ENCODE measurements around the gene PLN. TPM values are rescaled to one million over a fixed set of nuclear protein-coding genes. Genes with fewer than 3 reads are reported as not detected.
A peak's percentile ranks its signal among the peaks of the same experiment; 100 is the strongest.

The PLN gene
- total and polyA plus RNA-seq, 5 donors from 2014 or later, result 0.13 to 0.40 (median 0.27) TPM; not detected in 1

- no peaks in the 10 kb centered on the region for H3K9me3 ChIP-seq (ENCODE audit: control insufficient read depth in 2 of 2, low read length in 2 of 2)
- H3K4me3 ChIP-seq (ENCODE audit: low read depth, low read length), result no peak overlapping the region
- DNase-seq (no peak), ATAC-seq (ENCODE audit: low read depth in 2 of 2) (no peak)
- Mint-ChIP-seq H3K36me3 (peaks cover 28% of the 10 kb centered on the region), H3K27ac (no peak overlapping the region), H3K4me3 (no peak overlapping the region), H3K4me1 (peaks cover 7 to 51% (median 32%) of the 10 kb centered on the region in 4 donors), H3K9me3 (no peaks in the 10 kb centered on the region), H3K27me3 (no peaks in the 10 kb centered on the region)
- H3K27ac ChIP-seq (ENCODE audit: insufficient read depth, low read length, poor library complexity, severe bottlenecking), result no peak overlapping the region
- H3K36me3 ChIP-seq (ENCODE audit: control insufficient read depth, insufficient read depth, low read length), result peaks cover 7% of the 10 kb centered on the region
- no peaks in the 10 kb centered on the region for H3K27me3 ChIP-seq (ENCODE audit: control insufficient read depth, insufficient read depth, low read length)
- no peaks in the 10 kb centered on the region for H3K4me1 ChIP-seq (ENCODE audit: control insufficient read depth, insufficient read depth, low read length, poor library complexity, severe bottlenecking)
These were observed 43.8 kb downstream of the PLN start for GRCh38 chr6:118591897-118592296.

DNA sequence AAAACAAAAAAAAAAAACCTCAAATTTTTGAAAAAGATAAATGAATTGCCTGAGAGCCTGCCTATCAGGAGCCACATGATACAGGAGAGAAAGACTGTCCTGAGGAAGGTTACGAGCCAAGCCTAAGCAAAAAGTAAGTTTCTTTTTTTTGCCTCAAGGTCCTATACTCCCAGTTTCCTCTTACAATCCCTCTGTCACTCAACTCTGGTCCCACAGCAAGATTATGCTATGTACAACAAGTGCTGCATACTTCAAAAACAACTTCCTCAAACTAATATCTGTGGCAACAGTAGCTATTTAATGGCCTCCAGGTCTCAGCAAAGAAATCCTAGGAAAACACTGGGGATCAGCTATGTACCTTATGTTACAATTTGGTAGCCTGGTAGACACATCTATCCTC is 46.8 kb downstream of the PLN start:
- H3K4me3 Mint-ChIP-seq, result no peak overlapping the region
- DNase-seq (no peak), ATAC-seq (ENCODE audit: low read depth in 2 of 2) (no peak)
- no peaks in the 10 kb centered on the region for H3K27me3 Mint-ChIP-seq
- Histone ChIP-seq H3K9me3 (ENCODE audit: control insufficient read depth in 2 of 2, low read length in 2 of 2) (no peaks in the 10 kb centered on the region), H3K36me3 (ENCODE audit: control insufficient read depth, insufficient read depth, low read length) (peaks cover 4% of the 10 kb centered on the region), H3K27ac (ENCODE audit: insufficient read depth, low read length, poor library complexity, severe bottlenecking) (no peak overlapping the region), H3K4me3 (ENCODE audit: low read depth, low read length) (no peak overlapping the region), H3K4me1 (ENCODE audit: control insufficient read depth, insufficient read depth, low read length, poor library complexity, severe bottlenecking) (no peaks in the 10 kb centered on the region), H3K27me3 (ENCODE audit: control insufficient read depth, insufficient read depth, low read length) (no peaks in the 10 kb centered on the region)
- peaks cover 30% of the 10 kb centered on the region for H3K36me3 Mint-ChIP-seq
- H3K27ac Mint-ChIP-seq, result peak overlapping the region in 2 of 3 donors; percentile 39 to 54
- H3K9me3 Mint-ChIP-seq, result no peaks in the 10 kb centered on the region
- peaks cover 15 to 50% (median 38%) of the 10 kb centered on the region in 4 donors for H3K4me1 Mint-ChIP-seq

DNA sequence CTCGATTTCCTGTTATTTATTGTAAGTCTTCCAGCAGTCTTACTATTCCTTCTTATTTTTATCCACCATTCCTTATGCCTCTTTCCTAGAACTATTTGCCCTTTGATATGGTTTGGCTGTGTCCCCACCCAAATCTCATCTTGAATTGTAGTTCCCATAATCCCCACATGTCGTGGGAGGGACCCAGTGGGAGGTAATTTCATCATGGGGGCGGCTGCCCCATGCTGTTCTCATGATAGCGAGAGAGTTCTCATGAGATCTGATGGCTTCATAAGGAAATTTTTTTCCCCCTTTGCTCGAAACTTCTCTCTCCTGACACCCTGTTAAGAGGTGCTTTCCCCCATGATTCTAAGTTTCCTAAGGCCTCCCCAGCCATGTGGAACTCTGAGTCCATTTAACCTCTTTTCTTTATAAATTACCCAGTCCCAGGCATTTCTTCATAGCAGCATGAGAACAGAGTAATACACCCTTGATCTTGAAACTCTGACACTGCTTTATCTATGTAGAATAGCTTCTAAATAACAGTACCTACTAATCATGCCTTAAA is 48.8 kb downstream of the PLN start:
- H3K4me1 Mint-ChIP-seq, result peaks cover 19 to 42% (median 36%) of the 10 kb centered on the region in 4 donors
- Histone ChIP-seq H3K36me3 (ENCODE audit: control insufficient read depth, insufficient read depth, low read length) (no peaks in the 10 kb centered on the region), H3K4me1 (ENCODE audit: control insufficient read depth, insufficient read depth, low read length, poor library complexity, severe bottlenecking) (no peaks in the 10 kb centered on the region), H3K27ac (ENCODE audit: insufficient read depth, low read length, poor library complexity, severe bottlenecking) (no peak overlapping the region), H3K4me3 (ENCODE audit: low read depth, low read length) (no peak overlapping the region), H3K27me3 (ENCODE audit: control insufficient read depth, insufficient read depth, low read length) (no peaks in the 10 kb centered on the region), H3K9me3 (ENCODE audit: control insufficient read depth in 2 of 2, low read length in 2 of 2) (no peaks in the 10 kb centered on the region)
- H3K27me3 Mint-ChIP-seq, result no peaks in the 10 kb centered on the region
- peak overlapping the region; percentile 22 to 70 (median 24) for H3K27ac Mint-ChIP-seq
- DNase-seq, result no peak
- no peaks in the 10 kb centered on the region for H3K9me3 Mint-ChIP-seq
- no peak for ATAC-seq (ENCODE audit: low read depth in 2 of 2)
- H3K36me3 Mint-ChIP-seq, result peaks cover 30% of the 10 kb centered on the region
- peak overlapping the region in 1 of 4 donors; percentile 1 for H3K4me3 Mint-ChIP-seq

GRCh38 chr6:118597636-118598035 is 49.5 kb downstream of the PLN start:
- H3K27ac ChIP-seq (ENCODE audit: insufficient read depth, low read length, poor library complexity, severe bottlenecking), result no peak overlapping the region
- H3K4me3 Mint-ChIP-seq, result no peak overlapping the region
- H3K36me3 Mint-ChIP-seq, result peaks cover 34% of the 10 kb centered on the region
- DNase-seq (no peak), ATAC-seq (ENCODE audit: low read depth in 2 of 2) (no peak)
- H3K36me3 ChIP-seq (ENCODE audit: control insufficient read depth, insufficient read depth, low read length), result no peaks in the 10 kb centered on the region
- H3K4me1 ChIP-seq (ENCODE audit: control insufficient read depth, insufficient read depth, low read length, poor library complexity, severe bottlenecking), result no peaks in the 10 kb centered on the region
- H3K27ac Mint-ChIP-seq, result peak overlapping the region in 1 of 3 donors; percentile 11
- peaks cover 19 to 42% (median 36%) of the 10 kb centered on the region in 4 donors for H3K4me1 Mint-ChIP-seq
- H3K9me3 ChIP-seq (ENCODE audit: control insufficient read depth in 2 of 2, low read length in 2 of 2), result no peaks in the 10 kb centered on the region
- no peak overlapping the region for H3K4me3 ChIP-seq (ENCODE audit: low read depth, low read length)
- H3K27me3 ChIP-seq (ENCODE audit: control insufficient read depth, insufficient read depth, low read length), result no peaks in the 10 kb centered on the region
- no peaks in the 10 kb centered on the region for H3K27me3 Mint-ChIP-seq
- H3K9me3 Mint-ChIP-seq, result peaks cover 0 to 2% (median 0%) of the 10 kb centered on the region in 7 donors

GRCh38 chr6:118598324-118598723 is 50.2 kb downstream of the PLN start:
- no peaks in the 10 kb centered on the region for H3K27me3 ChIP-seq (ENCODE audit: control insufficient read depth, insufficient read depth, low read length)
- peak overlapping the region in 1 of 3 donors; percentile 11 for H3K27ac Mint-ChIP-seq
- H3K4me3 ChIP-seq (ENCODE audit: low read depth, low read length), result no peak overlapping the region
- peaks cover 30% of the 10 kb centered on the region for H3K36me3 Mint-ChIP-seq
- no peaks in the 10 kb centered on the region for H3K9me3 ChIP-seq (ENCODE audit: control insufficient read depth in 2 of 2, low read length in 2 of 2)
- no peaks in the 10 kb centered on the region for H3K4me1 ChIP-seq (ENCODE audit: control insufficient read depth, insufficient read depth, low read length, poor library complexity, severe bottlenecking)
- no peaks in the 10 kb centered on the region for H3K36me3 ChIP-seq (ENCODE audit: control insufficient read depth, insufficient read depth, low read length)
- ATAC-seq (ENCODE audit: low read depth in 2 of 2) (no peak), DNase-seq (no peak)
- H3K4me1 Mint-ChIP-seq, result peaks cover 19 to 42% (median 32%) of the 10 kb centered on the region in 4 donors
- H3K27ac ChIP-seq (ENCODE audit: insufficient read depth, low read length, poor library complexity, severe bottlenecking), result no peak overlapping the region
- no peaks in the 10 kb centered on the region for H3K27me3 Mint-ChIP-seq
- H3K4me3 Mint-ChIP-seq, result no peak overlapping the region
- peaks cover 0 to 2% (median 0%) of the 10 kb centered on the region in 7 donors for H3K9me3 Mint-ChIP-seq

DNA sequence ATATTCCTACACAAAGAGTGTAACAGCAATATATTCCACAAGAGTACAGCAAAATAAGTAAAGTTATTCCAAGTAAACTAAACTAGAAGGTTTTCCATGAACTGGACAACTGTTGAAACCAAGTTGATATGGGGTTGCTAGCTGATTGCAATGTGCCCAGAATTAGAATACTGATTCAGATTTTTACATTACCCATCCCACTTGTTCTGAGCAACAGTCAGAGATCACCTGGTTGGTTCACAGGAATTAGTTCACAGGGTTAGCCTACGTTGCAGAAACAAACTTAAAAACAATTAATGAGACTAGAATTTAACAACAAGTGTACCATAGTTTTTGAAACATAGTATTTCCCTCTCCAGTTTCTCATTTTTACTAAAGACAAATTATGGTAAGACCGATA is 54.2 kb downstream of the PLN start:
- no peak for DNase-seq
- peaks cover 51% of the 10 kb centered on the region for H3K36me3 Mint-ChIP-seq
- H3K4me1 Mint-ChIP-seq, result peaks cover 20 to 36% (median 32%) of the 10 kb centered on the region in 4 donors

GRCh38 chr6:118603372-118603771 is 55.3 kb downstream of the PLN start:
- H3K9me3 Mint-ChIP-seq, result peaks cover 0 to 4% (median 1%) of the 10 kb centered on the region in 7 donors
- no peaks in the 10 kb centered on the region for H3K27me3 Mint-ChIP-seq
- H3K27ac Mint-ChIP-seq, result no peak overlapping the region
- Histone ChIP-seq H3K27ac (ENCODE audit: insufficient read depth, low read length, poor library complexity, severe bottlenecking) (no peak overlapping the region), H3K9me3 (ENCODE audit: control insufficient read depth in 2 of 2, low read length in 2 of 2) (peaks cover 0 to 2% of the 10 kb centered on the region in 2 experiments), H3K36me3 (ENCODE audit: control insufficient read depth, insufficient read depth, low read length) (peaks cover 3% of the 10 kb centered on the region), H3K4me3 (ENCODE audit: low read depth, low read length) (no peak overlapping the region), H3K27me3 (ENCODE audit: control insufficient read depth, insufficient read depth, low read length) (no peaks in the 10 kb centered on the region), H3K4me1 (ENCODE audit: control insufficient read depth, insufficient read depth, low read length, poor library complexity, severe bottlenecking) (peaks cover 8% of the 10 kb centered on the region)
- ATAC-seq (ENCODE audit: low read depth in 2 of 2), result no peak
- no peak overlapping the region for H3K4me3 Mint-ChIP-seq
- peaks cover 57% of the 10 kb centered on the region for H3K36me3 Mint-ChIP-seq
- no peak for DNase-seq
- H3K4me1 Mint-ChIP-seq, result peaks cover 16 to 41% (median 32%) of the 10 kb centered on the region in 4 donors

More for the DNA sequence above, 54.2 kb downstream of the PLN start:
- Histone ChIP-seq H3K36me3 (ENCODE audit: control insufficient read depth, insufficient read depth, low read length) (no peaks in the 10 kb centered on the region), H3K27ac (ENCODE audit: insufficient read depth, low read length, poor library complexity, severe bottlenecking) (no peak overlapping the region), H3K4me3 (ENCODE audit: low read depth, low read length) (no peak overlapping the region), H3K27me3 (ENCODE audit: control insufficient read depth, insufficient read depth, low read length) (no peaks in the 10 kb centered on the region), H3K4me1 (ENCODE audit: control insufficient read depth, insufficient read depth, low read length, poor library complexity, severe bottlenecking) (peaks cover 6% of the 10 kb centered on the region), H3K9me3 (ENCODE audit: control insufficient read depth in 2 of 2, low read length in 2 of 2) (peaks cover 0 to 2% of the 10 kb centered on the region in 2 experiments)
- Mint-ChIP-seq H3K27me3 (no peaks in the 10 kb centered on the region), H3K9me3 (peaks cover 0 to 4% (median 1%) of the 10 kb centered on the region in 7 donors), H3K27ac (no peak overlapping the region), H3K4me3 (no peak overlapping the region)
- ATAC-seq (ENCODE audit: low read depth in 2 of 2), result no peak

DNA sequence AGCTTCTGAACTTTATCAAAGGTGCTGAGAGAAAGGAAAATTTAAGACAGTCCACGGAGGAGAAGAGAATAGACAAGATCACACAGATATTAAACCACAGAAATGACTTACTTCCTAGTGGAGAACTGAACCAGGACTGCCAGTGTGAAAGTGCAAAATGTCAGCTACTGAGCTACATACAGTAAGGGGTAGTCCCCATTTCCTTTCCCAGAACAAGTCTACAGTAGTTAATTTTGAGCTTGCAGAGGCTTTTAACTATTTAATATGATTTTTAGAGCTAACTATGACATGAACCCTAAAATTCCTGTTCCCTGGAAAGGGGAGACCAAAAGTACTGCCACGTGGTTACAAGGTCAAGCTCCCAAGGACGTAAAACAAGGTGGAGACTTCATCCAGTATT is 58.2 kb downstream of the PLN start:
- H3K27ac ChIP-seq (ENCODE audit: insufficient read depth, low read length, poor library complexity, severe bottlenecking), result no peak overlapping the region
- Mint-ChIP-seq H3K9me3 (peaks cover 0 to 4% (median 2%) of the 10 kb centered on the region in 7 donors), H3K36me3 (peaks cover 57% of the 10 kb centered on the region), H3K27ac (peak overlapping the region in 1 of 3 donors; percentile 55), H3K4me3 (peak overlapping the region in 1 of 4 donors; percentile 30), H3K4me1 (peaks cover 31 to 45% (median 38%) of the 10 kb centered on the region in 4 donors), H3K27me3 (no peaks in the 10 kb centered on the region)
- peaks cover 3% of the 10 kb centered on the region for H3K36me3 ChIP-seq (ENCODE audit: control insufficient read depth, insufficient read depth, low read length)
- ATAC-seq (ENCODE audit: low read depth in 2 of 2), result no peak
- peaks cover 8% of the 10 kb centered on the region for H3K4me1 ChIP-seq (ENCODE audit: control insufficient read depth, insufficient read depth, low read length, poor library complexity, severe bottlenecking)
- H3K27me3 ChIP-seq (ENCODE audit: control insufficient read depth, insufficient read depth, low read length), result no peaks in the 10 kb centered on the region
- no peak overlapping the region for H3K4me3 ChIP-seq (ENCODE audit: low read depth, low read length)
- peak in 1 of 3 donors; percentile 29 for DNase-seq
- H3K9me3 ChIP-seq (ENCODE audit: control insufficient read depth in 2 of 2, low read length in 2 of 2), result peaks cover 0 to 2% of the 10 kb centered on the region in 2 experiments

All from CD4-positive, CD25-positive, alpha-beta regulatory T cell (primary cell).